Ishikawa (cell line): Measurements from ENCODE around the gene CGB1.

Experiments
- CEBPB ChIP-seq: IDR thresholded peaks from 2 replicates; pipeline ENCODE4 v1.6.1; 2012
- CREB1 ChIP-seq: IDR thresholded peaks from 2 replicates; pipeline ENCODE4 v1.6.1; 2012; ENCODE audit warnings: low read depth
- EGR1 ChIP-seq: IDR thresholded peaks from 2 replicates; pipeline ENCODE4 v1.6.1; 2012
- EP300 ChIP-seq: IDR thresholded peaks from 2 replicates; pipeline ENCODE4 v1.6.1; 2012; ENCODE audit warnings: borderline replicate concordance
- FOXM1 ChIP-seq: IDR thresholded peaks from 2 replicates; pipeline ENCODE4 v1.6.1; 2012; ENCODE audit warnings: low read depth, borderline replicate concordance
- NFIC ChIP-seq: IDR thresholded peaks from 2 replicates; pipeline ENCODE4 v1.6.1; 2012
- RAD21 ChIP-seq: IDR thresholded peaks from 2 replicates; pipeline ENCODE4 v1.6.1; 2012; ENCODE audit warnings: low read depth
- TAF1 ChIP-seq: IDR thresholded peaks from 2 replicates; pipeline ENCODE4 v1.6.1; 2012; ENCODE audit warnings: low read depth, mild to moderate bottlenecking
- TCF12 ChIP-seq: IDR thresholded peaks from 2 replicates; pipeline ENCODE4 v1.6.1; 2012; ENCODE audit warnings: low read depth
- TEAD4 ChIP-seq: IDR thresholded peaks from 2 replicates; pipeline ENCODE4 v1.6.1; 2012
- YY1 ChIP-seq: IDR thresholded peaks from 2 replicates; pipeline ENCODE4 v1.6.1; 2012; ENCODE audit warnings: low read depth
- ZBTB7A ChIP-seq: IDR thresholded peaks from 2 replicates; pipeline ENCODE4 v1.6.1; 2012; ENCODE audit warnings: low read depth
- TF ChIP-seq, protein P1 (sequence below): IDR thresholded peaks from 2 replicates; pipeline ENCODE4 v1.6.1; 2012
- TF ChIP-seq, protein P2 (sequence below): IDR thresholded peaks from 2 replicates; pipeline ENCODE4 v1.6.1; 2012
- TF ChIP-seq, protein P3 (sequence below): IDR thresholded peaks from 2 replicates; pipeline ENCODE4 v1.6.1; 2012; ENCODE audit warnings: low read depth, mild to moderate bottlenecking

Gene CGB1

DNA sequence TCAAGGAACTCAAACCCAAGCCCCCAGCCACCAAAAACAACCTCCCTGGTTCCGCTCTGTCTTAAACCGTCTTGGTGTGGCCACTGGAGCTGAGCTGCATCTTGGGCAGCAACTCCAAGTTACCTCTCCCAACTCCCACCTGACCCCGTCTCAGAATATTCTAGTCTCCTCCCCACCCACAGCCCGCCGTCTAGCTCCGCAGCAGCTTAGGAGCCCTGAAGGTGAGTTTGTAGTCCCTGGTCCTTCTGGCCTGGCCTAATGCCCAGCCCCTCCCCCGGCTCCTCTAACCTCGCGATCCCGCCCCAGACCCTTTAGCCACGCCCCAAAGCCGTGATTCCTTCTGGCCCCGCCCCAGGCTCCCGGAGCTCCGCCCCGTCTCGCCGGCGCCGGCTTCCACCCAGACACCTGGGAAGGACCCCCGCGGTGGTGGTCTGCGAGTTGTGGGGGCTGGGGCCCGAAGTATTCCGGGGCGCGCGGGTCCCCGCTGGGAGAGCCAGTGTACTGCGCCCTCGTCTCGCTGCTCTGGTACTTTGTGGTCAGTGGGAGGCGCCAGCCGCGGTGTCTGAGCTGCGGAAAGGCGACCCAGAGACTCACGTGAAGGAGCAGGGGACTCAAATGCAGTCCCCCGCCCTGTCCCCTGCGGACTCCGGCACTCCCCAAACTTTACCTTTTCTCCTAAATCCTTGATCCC is 17.3 kb downstream of the CGB1 start:
- TF ChIP-seq ZBTB7A: peak; percentile 77; the same call in 1 of the 2 replicates
- TF ChIP-seq TAF1: no peak
- TF ChIP-seq NFIC: 0 out of 2 replicates have a peak, but pooled peaks have one; percentile 28

DNA sequence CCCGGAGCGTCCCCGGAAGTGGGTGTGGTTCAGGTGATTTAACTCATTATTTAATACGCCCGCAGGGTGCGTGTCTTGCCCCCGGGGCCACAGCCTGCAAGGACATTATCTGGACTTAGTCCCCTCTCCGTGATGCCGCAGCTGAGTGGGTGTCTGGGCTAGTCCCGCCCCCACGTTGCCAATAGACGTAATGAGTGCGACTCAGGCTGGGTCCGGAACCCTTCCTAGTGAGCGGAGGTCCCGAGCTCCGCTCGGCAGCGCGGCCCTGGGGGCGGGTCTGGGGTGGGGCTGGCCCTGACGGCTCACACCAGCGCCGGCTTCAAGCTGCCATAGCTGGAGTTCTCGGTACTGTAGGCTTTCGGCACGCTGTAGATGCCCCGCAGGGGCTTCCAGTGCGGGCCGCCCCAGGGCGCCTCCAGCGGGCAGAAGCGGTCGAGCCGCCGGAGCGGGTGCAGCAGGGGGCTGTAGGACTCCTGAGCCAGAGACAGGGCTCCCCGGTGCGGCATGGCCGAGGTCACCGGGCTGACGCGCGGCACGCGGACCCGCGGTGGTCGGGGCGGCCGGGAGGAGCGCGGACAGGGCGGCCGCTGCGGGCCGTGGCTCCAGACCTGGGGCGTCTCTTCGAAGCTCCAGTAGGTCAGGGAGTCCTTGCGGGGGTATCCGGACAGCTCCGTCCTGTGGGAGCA is 18.9 kb downstream of the CGB1 start:
- TF ChIP-seq TAF1: no peak
- no peak for TF ChIP-seq NFIC
- TF ChIP-seq RAD21: no peak

DNA sequence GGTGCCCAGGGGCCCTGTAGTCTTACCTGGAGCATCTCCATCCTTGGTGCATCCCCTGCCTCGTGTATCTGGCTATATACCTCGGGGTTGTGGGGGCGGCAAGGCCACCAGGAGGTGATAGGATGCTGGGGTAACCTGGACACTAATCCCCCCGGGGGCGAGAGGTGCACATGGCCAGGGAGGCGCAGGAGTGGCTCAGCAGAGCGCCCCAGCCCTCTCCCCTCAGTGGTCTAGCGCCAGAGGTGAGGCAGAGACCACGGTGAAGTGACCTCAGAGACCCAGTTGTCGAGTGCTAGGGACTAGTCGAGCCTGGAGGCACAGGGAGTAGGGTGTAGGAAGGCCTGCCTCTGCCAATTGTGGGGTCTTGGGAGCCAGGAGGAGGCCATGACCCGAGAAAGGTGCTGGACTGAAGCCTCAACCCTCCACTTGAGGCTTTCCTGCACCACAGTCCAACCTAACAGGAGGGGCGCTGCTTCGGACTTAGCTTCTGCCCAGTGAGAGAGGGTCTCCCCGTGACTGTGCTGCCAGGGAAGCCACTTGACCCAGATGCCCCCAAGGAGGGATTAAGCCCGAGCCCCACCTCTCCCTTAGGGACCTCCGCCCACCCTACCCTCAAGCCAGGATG is 19.5 kb downstream of the CGB1 start, which contains the start of gene LHB:
LHB (minus strand) TSS at position 51 of the 625 bp plus-strand sequence; CDS start at position 41, 10 bp downstream.
- TF ChIP-seq CREB1 (no peak), ZBTB7A (no peak), NFIC (no peak), TAF1 (no peak), TCF12 (no peak), RAD21 (no peak)
- TF ChIP-seq, protein P1, sequence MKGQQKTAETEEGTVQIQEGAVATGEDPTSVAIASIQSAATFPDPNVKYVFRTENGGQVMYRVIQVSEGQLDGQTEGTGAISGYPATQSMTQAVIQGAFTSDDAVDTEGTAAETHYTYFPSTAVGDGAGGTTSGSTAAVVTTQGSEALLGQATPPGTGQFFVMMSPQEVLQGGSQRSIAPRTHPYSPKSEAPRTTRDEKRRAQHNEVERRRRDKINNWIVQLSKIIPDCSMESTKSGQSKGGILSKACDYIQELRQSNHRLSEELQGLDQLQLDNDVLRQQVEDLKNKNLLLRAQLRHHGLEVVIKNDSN: no peak

DNA sequence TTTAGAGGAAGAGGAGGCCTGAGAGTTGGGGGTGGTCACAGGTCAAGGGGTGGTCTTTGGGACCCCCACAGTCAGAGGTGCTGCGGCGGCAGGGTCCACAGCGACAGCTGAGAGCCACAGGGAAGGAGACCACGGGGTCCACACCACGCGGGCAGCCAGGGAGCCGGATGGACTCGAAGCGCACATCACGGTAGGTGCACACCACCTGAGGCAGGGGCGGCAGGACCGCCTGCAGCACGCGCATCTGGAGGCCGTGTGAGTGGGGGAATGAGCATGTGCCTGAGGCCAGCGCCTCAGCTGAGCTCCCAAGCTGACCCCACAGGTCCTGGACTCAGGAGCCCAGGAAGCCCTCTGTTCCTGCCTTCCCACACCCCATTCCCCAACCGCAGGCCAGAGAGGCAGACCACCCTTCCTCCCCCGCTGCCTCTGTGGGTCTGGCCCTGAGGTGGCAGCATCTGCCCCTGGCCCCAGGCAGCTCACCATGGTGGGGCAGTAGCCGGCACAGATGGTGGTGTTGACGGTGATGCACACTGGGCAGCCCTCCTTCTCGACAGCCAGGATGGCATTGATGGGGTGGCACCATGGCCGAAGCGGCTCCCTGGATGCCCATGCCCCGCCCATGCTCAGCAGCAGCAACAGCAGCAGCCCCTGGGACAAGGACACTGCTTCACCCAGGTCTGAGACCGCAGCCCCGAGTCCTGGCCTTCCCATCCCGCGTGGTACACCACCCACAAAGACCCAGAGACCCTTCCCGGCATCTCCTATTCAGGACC is 20.4 kb downstream of the CGB1 start:
- TF ChIP-seq EGR1: no peak
- TF ChIP-seq ZBTB7A: no peak
- TF ChIP-seq FOXM1: no peak
- TF ChIP-seq, protein P2, sequence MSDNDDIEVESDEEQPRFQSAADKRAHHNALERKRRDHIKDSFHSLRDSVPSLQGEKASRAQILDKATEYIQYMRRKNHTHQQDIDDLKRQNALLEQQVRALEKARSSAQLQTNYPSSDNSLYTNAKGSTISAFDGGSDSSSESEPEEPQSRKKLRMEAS: no peak
- TF ChIP-seq YY1: no peak
- TF ChIP-seq NFIC: no peak
- no peak for TF ChIP-seq RAD21
- TF ChIP-seq TCF12: no peak
- no peak for TF ChIP-seq CREB1
- TF ChIP-seq, protein P1: no peak
- TF ChIP-seq TAF1: no peak
- no peak for TF ChIP-seq CEBPB
- TF ChIP-seq, protein P3, sequence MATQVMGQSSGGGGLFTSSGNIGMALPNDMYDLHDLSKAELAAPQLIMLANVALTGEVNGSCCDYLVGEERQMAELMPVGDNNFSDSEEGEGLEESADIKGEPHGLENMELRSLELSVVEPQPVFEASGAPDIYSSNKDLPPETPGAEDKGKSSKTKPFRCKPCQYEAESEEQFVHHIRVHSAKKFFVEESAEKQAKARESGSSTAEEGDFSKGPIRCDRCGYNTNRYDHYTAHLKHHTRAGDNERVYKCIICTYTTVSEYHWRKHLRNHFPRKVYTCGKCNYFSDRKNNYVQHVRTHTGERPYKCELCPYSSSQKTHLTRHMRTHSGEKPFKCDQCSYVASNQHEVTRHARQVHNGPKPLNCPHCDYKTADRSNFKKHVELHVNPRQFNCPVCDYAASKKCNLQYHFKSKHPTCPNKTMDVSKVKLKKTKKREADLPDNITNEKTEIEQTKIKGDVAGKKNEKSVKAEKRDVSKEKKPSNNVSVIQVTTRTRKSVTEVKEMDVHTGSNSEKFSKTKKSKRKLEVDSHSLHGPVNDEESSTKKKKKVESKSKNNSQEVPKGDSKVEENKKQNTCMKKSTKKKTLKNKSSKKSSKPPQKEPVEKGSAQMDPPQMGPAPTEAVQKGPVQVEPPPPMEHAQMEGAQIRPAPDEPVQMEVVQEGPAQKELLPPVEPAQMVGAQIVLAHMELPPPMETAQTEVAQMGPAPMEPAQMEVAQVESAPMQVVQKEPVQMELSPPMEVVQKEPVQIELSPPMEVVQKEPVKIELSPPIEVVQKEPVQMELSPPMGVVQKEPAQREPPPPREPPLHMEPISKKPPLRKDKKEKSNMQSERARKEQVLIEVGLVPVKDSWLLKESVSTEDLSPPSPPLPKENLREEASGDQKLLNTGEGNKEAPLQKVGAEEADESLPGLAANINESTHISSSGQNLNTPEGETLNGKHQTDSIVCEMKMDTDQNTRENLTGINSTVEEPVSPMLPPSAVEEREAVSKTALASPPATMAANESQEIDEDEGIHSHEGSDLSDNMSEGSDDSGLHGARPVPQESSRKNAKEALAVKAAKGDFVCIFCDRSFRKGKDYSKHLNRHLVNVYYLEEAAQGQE: no peak
- no peak for TF ChIP-seq EP300
- no peak for TF ChIP-seq TEAD4

DNA sequence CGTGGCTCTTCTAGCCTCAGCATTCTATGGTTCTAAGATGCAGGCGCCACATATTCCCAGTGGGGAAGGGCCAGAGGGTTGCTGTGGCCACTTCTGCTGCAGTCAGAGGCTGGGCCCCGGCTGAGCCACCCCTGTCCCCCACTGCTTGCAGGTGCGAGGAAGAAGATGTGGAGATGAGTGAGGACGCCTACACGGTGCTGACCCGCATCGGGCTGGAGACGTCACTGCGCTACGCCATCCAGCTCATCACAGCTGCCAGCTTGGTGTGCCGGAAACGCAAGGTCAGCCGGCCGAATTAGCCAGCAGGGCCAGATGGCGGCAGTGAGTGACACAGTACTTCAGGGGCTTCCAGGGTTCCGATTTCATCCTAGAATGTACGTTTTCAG is 21.8 kb downstream of the CGB1 start:
- TF ChIP-seq EP300: no peak
- no peak for TF ChIP-seq NFIC
- TF ChIP-seq TEAD4: no peak
- TF ChIP-seq CEBPB: no peak
- TF ChIP-seq CREB1: no peak
- TF ChIP-seq, protein P2: no peak

DNA sequence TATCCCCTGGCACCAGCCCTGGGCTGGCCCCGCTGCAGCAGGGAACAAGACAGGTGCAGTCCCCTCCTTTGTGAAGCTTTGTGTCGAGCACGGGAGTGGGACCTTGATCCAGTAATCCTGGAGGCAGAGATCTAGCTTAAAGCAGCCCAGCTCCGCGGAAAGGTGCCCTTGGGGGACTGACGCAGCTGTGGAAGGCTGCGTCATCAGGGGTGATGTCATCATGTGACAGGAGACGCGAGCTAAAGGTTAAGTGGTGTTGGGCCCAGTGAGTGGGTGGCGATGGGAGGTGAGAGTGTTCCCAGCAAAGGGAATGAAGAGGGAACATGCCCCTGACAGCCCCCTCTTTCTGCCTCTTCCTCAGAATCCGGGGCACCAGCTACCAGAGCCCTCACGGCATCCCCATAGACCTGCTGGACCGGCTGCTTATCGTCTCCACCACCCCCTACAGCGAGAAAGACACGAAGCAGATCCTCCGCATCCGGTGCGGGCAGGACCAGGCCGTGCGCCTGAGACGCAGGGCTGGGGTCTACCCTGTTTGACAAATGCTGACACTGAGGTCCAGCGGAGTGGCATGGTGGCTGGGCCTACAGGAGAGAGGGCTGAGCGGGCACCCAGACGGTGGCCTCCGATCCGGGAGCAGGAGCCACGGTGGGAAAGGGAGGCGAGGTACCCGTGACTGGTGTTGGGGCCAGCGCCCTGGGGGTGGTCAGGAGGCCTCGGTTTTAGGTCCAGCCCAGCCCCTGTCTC is 22.4 kb downstream of the CGB1 start:
- TF ChIP-seq EP300 (no peak), FOXM1 (no peak), TAF1 (no peak), CREB1 (no peak), TCF12 (no peak), CEBPB (no peak), YY1 (no peak), TEAD4 (no peak)
- TF ChIP-seq, protein P1: no peak
